Cardiac fibroblast (primary cell): ENCODE data around the gene TTLL7.

ENCODE experiments used
- DNase-seq, 2 donors: peaks; one replicate each; pipeline versions ENCODE4 v3.0.0 to v3.0.0-alpha.2; 2010; ENCODE audit warnings: low read depth in 2 of 2
- H3K4me3 ChIP-seq, 2 donors: replicated peaks in 1 of 2; 1 replicate in 1 of 2; 2 replicates in 1 of 2; pipeline ENCODE4 v1.5.1; 2011; ENCODE audit warnings: low read depth in 2 of 2, low read length in 2 of 2, mild to moderate bottlenecking in 2 of 2, moderate library complexity in 1 of 2
- CTCF ChIP-seq: IDR thresholded peaks from one replicate; pipeline ENCODE4 v1.5.1; 2011; ENCODE audit warnings: low read depth, mild to moderate bottlenecking, low read length, inconsistent platforms

The TTLL7 gene

GRCh38 chr1:84006591-84006990, 7.7 kb upstream of the TTLL7 start:
- H3K4me3 ChIP-seq = no peak overlapping the region
- no peak for TF ChIP-seq CTCF
- DNase-seq = no peak

GRCh38 chr1:84001501-84001900, 2.6 kb upstream of the TTLL7 start:
- no peak for DNase-seq
- TF ChIP-seq CTCF = no peak
- H3K4me3 ChIP-seq = no peak overlapping the region

GRCh38 chr1:84000954-84001495, 2.1 kb upstream of the TTLL7 start:
- DNase-seq = no peak
- H3K4me3 ChIP-seq = no peak overlapping the region
- TF ChIP-seq CTCF = no peak

- no peak for DNase-seq
- no peak overlapping the region for H3K4me3 ChIP-seq
- no peak for TF ChIP-seq CTCF
Observed at GRCh38 chr1:84000196-84000885, 1.4 kb upstream of the TTLL7 start.

- peak; percentile 83 to 84 for DNase-seq
- no peak for TF ChIP-seq CTCF
- peak overlapping the region; percentile 83 to 86 for H3K4me3 ChIP-seq
Observed at GRCh38 chr1:83999316-83999819, 436 bp upstream of the TTLL7 start.

GRCh38 chr1:83998205-83998497, 781 bp downstream of the TTLL7 start:
- H3K4me3 ChIP-seq = peak overlapping the region; percentile 83 to 86
- no peak for TF ChIP-seq CTCF
- DNase-seq = no peak

GRCh38 chr1:83997631-83998030, 1.3 kb downstream of the TTLL7 start:
- no peak for DNase-seq
- H3K4me3 ChIP-seq = no peak overlapping the region
- TF ChIP-seq CTCF = no peak
